Cardiac fibroblast (primary cell): Measurements from ENCODE around the gene STX16.
A peak's percentile ranks its signal among the peaks of the same experiment; 100 is the strongest.
"Not testable (repeated sequence)": the region's sequence is repeated elsewhere in the genome, so short reads cannot be mapped to it uniquely, and the experiment has no call there.

Source experiments
- DNase-seq, 2 donors: peaks; one replicate each; pipeline versions ENCODE4 v3.0.0 to v3.0.0-alpha.2; 2010; ENCODE audit warnings: low read depth in 2 of 2
- H3K4me3 ChIP-seq, 2 donors: replicated peaks in 1 of 2; 1 replicate in 1 of 2; 2 replicates in 1 of 2; pipeline ENCODE4 v1.5.1; 2011; ENCODE audit warnings: low read depth in 2 of 2, low read length in 2 of 2, mild to moderate bottlenecking in 2 of 2, moderate library complexity in 1 of 2
- TF ChIP-seq, protein P1 (sequence below): IDR thresholded peaks from one replicate; pipeline ENCODE4 v1.5.1; 2011; ENCODE audit warnings: low read depth, mild to moderate bottlenecking, low read length, inconsistent platforms

Gene STX16

DNA sequence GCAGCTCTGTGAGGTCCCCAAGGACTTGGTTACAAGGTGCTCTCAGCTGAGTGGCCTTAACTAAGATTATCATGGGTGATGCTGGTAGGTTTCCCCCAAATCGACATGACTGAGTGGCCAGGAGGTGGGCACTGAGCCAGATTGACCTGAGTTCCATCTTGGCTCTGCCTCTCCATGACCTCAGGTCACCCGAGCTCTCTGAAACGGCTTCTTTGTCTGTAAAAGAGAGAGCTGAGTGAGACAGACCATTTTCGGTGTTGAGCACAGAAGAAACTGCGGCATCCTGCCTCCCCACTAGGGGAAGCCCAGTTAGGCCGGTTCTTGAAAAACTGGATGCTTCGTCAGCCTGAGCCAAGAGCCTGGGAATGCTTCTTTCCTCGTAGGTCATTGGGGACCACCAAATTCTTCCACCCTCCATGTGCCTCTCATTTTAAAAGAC is 14.1 kb upstream of the STX16 start:
- no peak for DNase-seq
- TF ChIP-seq, protein P1, sequence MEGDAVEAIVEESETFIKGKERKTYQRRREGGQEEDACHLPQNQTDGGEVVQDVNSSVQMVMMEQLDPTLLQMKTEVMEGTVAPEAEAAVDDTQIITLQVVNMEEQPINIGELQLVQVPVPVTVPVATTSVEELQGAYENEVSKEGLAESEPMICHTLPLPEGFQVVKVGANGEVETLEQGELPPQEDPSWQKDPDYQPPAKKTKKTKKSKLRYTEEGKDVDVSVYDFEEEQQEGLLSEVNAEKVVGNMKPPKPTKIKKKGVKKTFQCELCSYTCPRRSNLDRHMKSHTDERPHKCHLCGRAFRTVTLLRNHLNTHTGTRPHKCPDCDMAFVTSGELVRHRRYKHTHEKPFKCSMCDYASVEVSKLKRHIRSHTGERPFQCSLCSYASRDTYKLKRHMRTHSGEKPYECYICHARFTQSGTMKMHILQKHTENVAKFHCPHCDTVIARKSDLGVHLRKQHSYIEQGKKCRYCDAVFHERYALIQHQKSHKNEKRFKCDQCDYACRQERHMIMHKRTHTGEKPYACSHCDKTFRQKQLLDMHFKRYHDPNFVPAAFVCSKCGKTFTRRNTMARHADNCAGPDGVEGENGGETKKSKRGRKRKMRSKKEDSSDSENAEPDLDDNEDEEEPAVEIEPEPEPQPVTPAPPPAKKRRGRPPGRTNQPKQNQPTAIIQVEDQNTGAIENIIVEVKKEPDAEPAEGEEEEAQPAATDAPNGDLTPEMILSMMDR: peak; percentile 44
- H3K4me3 ChIP-seq: no peak overlapping the region

DNA sequence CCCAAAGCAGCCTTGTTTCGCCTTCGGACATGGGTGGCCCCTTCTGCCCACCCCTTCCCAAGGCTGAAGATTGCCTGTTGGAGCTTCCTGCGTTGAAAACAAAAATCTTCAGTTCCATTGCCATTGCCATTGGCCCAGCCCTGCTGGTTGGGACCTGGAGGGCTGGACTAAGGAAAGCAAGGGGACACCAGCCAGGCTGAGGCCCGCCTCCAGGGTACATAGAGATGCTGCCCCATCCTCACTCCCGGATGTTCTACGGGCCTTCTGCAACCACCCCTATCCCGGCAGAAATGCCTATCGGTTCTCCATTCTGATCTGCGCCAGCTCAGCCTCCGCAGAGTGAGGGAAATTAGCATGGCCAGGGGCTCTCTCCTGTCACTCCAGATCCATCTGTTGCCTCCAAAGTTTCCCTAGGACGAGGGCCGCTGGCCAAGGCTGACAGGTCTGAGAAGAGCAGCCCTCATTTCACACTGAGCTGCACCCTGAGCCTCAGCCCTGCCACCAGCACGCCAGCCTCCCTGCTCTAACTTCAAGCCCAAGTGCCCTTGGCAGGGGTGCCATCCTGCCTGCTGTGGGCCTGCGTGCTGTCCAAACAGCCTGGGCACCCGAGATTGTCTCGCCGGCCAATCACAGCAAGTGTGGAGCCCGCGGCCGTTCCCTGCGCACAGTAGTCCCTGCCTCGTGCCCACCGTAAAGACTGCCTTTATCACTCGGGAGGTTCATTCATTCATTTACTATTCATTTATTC is 13.4 kb upstream of the STX16 start:
- no peak overlapping the region for H3K4me3 ChIP-seq
- TF ChIP-seq, protein P1: no peak
- DNase-seq: no peak

DNA sequence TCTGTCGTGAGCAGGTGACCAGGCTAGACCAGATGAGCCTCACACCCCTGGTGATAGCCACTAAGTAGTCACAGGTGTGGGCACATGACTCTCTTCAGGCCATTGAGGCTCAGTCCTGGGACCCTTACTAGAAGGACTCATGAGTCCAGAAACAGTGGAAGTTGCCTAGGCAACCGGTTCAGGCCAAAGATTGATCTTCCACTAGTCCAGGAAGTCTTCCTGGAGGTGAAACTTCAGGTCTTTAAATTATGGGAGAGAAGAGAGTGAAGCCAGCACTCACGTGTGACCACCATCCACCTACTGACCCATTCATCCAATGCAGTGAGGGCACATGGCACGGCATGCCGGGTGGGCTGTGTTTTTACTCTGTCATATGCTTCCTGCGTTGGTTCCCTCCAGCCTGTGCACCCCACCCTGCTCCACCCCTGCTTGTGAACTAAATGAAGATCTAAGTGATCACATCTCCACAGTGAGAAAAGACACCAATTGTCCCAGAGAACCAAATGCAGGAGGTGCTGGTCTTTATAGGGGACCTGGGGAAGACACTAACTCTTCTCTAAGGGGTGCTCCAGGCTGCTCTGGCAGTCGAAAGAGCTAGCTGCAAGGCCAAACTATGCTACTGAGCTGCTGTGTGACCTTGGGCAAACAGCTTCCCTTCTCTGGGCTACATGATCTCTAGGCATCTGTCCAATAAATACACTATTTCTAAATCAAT is 12.5 kb upstream of the STX16 start:
- TF ChIP-seq, protein P1: no peak
- H3K4me3 ChIP-seq: no peak overlapping the region
- DNase-seq: no peak

- TF ChIP-seq, protein P1: no peak
- H3K4me3 ChIP-seq: no peak overlapping the region
- no peak for DNase-seq
These were observed 11.6 kb upstream of the STX16 start for GRCh38 chr20:58639182-58640146.

- peak; percentile 42 to 70 for DNase-seq
- TF ChIP-seq, protein P1: no peak
- no peak overlapping the region for H3K4me3 ChIP-seq
These were observed 10.6 kb upstream of the STX16 start for GRCh38 chr20:58640446-58640845.

DNA sequence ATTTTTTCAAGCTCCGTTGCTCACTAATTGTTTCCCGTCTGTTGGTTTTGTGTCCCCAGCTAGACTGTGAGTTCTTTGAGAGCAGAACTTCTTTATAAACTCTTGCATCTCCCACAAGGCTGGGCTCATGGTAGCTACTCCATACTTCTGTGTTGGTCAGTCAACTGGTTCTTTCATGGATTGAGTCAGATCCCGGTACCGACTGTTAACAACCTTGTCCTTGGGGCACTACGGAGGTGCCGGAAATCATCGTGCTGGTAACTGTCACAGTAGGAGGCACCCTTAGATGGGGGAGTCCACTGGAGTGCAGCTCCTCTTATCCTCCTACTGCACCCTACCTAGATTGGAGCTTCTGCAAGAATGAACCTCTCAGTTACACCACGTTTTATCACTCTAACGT is 8.6 kb upstream of the STX16 start:
- DNase-seq: no peak
- no peak overlapping the region for H3K4me3 ChIP-seq
- TF ChIP-seq, protein P1: no peak

GRCh38 chr20:58642896-58643295 is 8.2 kb upstream of the STX16 start:
- H3K4me3 ChIP-seq: not testable (repeated sequence)

More at GRCh38 chr20:58642896-58643295, 8.2 kb upstream of the STX16 start:
- not testable (repeated sequence) for DNase-seq
